Peyer's patch (tissue), 4 donors: ENCODE measurements around the gene TBC1D8B.

Source experiments
- POLR2A ChIP-seq, 2 donors: fragments of 450-650 bp; IDR thresholded peaks; one replicate each; pipeline ENCODE4 v1.5.1; 2017; ENCODE audit warnings: antibody characterized with exemption in 2 of 2, mild to moderate bottlenecking in 2 of 2, moderate library complexity in 2 of 2
- TF ChIP-seq, protein P1 (sequence below), 6 experiments: fragments of 450-650 bp in 4 of 6; fragments of 200-600 bp in 2 of 6; sonication (generic) in 1 of 6; IDR thresholded peaks; one replicate each; pipeline ENCODE4 v1.5.1; 2017 to 2019; ENCODE audit warnings: antibody characterized with exemption in 6 of 6, mild to moderate bottlenecking in 3 of 6, moderate library complexity in 1 of 6

DNA sequence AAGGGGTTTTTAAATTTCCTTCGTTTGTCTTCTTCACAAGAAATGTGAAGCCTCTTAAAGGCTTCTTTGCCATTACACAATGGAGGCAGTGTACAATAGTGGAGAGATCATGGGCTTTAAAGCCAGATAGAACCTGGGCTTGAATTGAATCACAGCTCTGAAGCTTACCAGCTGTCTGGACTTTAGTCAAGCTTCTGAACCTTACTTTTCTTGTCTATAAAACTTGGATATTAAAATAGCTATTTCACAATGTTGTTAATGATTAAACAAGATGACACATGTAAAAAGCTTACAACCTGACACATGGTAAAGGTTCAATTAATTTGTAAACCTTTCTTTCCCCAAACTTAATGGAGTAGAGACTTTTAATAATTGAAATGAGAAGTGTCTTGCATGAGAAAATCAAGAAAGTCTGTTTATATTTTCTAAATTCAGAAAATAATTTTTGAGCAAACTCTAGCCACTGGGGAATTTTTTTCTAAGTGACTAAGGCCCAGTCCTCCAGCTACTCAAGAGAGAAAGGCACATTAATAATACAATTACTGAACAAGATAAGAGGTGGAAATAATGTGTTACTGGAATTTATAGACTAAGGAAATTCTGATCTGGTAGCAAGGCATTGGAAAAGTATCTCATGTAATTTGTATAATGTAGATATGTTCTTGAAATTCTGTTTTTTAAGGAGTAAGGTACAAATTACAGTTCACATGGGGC lies 21.7 kb upstream of the TBC1D8B start:
- no peak for TF ChIP-seq POLR2A (IDR thresholded peaks at IDR 0.05)
- TF ChIP-seq, protein P1, sequence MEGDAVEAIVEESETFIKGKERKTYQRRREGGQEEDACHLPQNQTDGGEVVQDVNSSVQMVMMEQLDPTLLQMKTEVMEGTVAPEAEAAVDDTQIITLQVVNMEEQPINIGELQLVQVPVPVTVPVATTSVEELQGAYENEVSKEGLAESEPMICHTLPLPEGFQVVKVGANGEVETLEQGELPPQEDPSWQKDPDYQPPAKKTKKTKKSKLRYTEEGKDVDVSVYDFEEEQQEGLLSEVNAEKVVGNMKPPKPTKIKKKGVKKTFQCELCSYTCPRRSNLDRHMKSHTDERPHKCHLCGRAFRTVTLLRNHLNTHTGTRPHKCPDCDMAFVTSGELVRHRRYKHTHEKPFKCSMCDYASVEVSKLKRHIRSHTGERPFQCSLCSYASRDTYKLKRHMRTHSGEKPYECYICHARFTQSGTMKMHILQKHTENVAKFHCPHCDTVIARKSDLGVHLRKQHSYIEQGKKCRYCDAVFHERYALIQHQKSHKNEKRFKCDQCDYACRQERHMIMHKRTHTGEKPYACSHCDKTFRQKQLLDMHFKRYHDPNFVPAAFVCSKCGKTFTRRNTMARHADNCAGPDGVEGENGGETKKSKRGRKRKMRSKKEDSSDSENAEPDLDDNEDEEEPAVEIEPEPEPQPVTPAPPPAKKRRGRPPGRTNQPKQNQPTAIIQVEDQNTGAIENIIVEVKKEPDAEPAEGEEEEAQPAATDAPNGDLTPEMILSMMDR (IDR thresholded peaks at IDR 0.05), result no peak
